Activated T-helper 1 cell treated with anti-CD3 and anti-CD28 coated beads, Interleukin-2, amount 50 U/mL, for 16 hours (primary cell): ENCODE data around the gene EMC7.
A peak's percentile ranks its signal among the peaks of the same experiment; 100 is the strongest.
"Not testable (repeated sequence)": the region's sequence is repeated elsewhere in the genome, so short reads cannot be mapped to it uniquely, and the experiment has no call there.

Experiments used
- DNase-seq, 2 donors: peaks; one replicate each; pipeline ENCODE4 v3.0.0-alpha.2; 2020; ENCODE audit warnings: low read depth in 1 of 2, low spot score in 1 of 2

The EMC7 gene

DNA sequence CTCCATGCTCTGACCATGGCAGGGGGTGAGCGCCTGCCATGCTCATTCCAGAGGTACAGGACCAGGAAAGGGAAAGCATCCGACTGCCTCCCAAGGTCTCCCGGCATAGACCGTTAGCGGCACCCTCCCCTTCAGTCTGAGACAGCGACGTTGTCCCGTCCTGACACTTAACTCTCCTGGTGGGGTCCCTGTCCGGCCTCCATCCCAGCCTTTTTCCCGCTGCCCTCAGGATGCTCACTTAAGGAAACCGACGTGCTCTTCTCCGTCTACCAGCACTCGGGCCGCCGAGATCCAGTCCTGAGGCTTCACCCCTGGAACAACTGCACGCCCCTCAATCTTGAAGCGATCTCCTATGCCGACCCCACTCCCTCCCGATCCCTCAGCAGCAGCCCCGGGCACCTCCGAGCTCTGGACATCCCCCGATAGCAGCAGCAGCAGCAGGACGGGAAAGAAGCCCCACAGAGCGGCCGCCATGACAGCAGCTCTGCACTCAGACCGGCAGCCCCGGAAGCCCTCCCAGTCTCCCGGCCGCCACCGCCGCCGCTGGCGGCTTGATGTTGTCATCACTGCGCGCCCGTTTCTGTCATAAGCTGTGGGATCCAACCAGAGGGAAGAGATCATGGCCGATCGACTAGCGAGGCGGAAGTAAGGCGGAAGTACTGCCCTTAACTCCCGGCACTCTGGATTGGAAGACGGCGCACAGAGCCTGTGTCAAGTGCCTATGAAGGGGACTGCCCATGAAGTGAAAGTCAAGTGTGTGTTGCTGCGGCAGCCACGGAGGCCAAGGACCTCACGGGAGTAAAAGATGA lies at the start of gene EMC7, which contains the start of gene PGBD4:
Gene EMC7 (minus strand): TSS at position 497 of the 809 bp plus-strand sequence. CDS start 23 bp downstream, at position 474.
Gene PGBD4 (plus strand): TSS at position 718 of the 809 bp plus-strand sequence. CDS start 449 bp downstream, outside the sequence.
- DNase-seq: peak; percentile 99

GRCh38 chr15:34147371-34148140 lies 45.9 kb upstream of the EMC7 start:
- DNase-seq: no peak

DNA sequence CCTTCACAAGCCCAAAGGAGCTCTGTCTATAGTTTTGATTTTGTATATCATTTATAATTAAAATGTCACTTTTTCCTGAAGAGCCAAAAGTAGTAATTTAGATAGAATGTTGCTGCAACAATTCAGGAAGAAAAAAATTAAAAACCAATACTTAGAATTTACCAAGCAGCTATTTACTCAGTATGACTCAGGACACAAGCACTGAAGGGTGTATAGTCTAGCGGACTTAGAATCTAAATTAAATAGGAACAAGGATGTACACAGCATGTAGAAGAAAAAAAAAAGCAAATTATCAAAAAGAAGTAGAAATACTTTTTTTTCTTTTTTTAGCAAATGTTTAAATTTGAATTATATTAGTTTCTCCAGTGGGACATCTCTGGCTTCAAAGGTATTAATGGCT lies 31.8 kb upstream of the EMC7 start:
- DNase-seq: no peak

DNA sequence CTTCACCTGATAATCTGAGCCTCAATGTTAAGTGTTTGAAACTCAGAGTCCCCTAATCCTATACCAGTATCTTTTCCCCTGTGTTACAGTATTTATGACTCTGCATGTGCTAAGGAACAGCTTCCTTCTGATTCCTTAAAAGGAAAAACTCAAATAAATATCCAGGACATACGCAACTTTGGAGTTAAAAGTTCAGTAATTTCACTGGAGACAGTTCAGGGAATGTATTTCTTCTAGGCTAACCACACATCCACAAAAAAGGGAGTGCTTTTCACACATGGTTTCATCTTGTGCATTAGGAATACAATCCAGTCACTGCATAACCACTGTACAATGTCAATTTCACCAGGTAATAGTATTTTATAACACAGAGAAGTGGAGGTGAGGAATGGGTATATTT lies 31.2 kb upstream of the EMC7 start:
- no peak for DNase-seq

DNA sequence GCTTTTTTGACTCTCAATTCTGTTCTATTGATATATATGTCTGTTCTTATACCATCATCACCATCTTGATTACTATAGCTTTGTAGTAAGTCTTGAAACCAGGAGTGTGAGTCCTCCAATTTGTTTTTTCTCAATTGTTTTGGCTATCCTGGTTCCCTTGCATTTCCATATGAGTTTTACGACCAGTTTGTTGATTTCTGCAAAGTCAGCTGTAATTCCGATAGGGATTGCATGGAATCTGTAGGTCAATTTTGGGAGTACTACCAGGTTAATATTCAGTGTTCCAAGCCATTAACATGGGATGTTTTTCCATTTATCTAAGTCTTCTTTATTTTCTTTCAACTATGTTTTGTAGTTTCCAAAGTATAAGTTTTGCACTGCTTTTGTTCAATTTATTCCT lies 27.2 kb upstream of the EMC7 start:
- DNase-seq: no peak

GRCh38 chr15:34126522-34126921 lies 24.9 kb upstream of the EMC7 start:
- DNase-seq: no peak

DNA sequence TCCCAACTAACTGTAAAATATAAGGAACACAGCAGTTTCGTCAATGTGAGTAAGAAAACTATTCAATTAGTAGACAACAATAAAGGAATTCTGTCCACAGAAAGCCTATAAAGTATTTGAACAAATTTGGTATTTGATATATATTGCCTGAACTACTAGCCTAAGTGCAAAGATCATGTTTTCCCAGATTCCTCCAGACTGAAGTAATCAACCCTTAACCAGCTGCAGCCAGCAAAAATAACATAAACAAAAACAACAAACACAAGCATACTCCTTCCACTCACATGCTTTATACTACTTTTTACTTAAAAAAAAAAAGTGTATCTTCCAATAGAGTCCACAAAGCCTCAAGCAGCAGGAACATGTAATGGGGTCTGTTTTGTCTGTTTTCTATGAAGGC lies 24.3 kb upstream of the EMC7 start:
- no peak for DNase-seq

DNA sequence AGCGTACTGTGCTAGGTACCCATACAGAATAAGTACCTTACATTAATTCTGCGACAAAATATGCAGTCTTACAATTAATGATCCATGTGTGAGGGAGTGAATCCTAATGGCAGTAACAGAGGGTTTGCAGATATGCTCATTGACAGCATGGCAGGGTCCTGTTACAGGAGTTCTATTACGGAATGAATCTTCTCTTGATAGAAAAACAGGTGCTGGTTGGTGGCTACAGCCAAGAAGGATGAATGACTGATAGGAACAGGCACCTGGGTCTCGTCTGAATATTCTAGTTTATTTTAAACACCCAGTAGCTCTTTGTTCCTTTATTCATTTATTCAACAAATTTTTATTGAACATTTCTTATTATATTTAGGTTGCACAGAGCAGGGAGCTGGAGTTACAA lies 23.0 kb upstream of the EMC7 start:
- DNase-seq: no peak

GRCh38 chr15:34122771-34123183 lies 21.1 kb upstream of the EMC7 start:
- no peak for DNase-seq

DNA sequence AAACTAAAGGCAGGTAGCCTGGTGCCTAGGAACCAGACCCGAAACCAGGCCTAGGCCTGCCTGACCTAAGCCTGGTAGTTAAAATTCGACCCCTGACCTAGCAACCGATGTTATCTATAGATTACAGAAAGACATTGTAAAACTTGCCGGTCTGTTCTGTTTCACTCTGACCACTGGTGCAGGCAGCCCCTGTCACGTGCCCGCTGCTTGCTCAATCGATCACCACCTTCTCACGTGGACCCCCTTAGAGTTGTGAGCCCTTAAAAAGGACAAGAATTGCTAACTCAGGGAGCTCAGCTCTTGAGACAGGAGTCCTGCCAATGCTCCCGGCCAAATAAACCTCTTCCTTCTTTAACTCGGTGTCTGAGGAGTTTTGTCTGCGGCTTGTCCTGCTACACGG lies 20.1 kb upstream of the EMC7 start:
- DNase-seq: not testable (repeated sequence)

DNA sequence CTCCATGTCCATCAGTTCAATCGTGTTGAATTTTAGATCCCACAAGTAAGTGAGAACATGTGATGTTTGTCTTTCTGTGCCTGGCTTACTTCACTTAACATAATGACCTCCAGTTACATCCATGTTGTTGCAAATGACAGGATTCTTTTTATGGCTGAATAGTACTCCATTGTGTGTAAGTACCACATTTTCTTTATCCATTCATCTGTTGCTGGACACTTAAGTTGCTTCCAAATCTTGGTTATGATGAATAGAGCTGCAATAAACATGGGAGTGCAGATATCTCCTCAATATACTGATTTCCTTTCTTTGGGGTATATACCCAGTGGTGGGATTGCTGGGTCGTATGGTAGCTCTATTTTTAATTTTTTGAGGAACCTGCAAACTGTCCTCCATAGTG lies 18.8 kb upstream of the EMC7 start:
- DNase-seq: not testable (repeated sequence)

- no peak for DNase-seq
These were observed 17.6 kb upstream of the EMC7 start for GRCh38 chr15:34119291-34119690.

DNA sequence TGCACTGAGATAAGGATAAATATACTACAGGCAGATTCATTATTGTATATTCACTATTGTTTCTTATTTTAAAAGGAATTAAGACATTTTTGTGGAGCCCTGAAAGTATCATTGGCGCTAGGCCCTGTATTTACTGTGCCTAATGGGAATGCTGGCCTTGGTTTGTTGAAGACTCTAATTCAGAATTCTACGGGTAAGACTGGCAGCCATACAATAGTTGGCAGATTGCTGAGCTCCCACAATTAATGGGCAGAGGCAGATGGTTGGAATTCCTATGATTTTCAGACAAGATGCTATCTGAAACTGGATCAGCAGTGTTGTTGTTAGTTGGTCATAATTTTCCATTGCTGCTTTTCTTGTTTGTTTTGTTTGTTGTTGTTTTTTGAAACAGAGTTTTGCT lies 15.0 kb upstream of the EMC7 start:
- no peak for DNase-seq

DNA sequence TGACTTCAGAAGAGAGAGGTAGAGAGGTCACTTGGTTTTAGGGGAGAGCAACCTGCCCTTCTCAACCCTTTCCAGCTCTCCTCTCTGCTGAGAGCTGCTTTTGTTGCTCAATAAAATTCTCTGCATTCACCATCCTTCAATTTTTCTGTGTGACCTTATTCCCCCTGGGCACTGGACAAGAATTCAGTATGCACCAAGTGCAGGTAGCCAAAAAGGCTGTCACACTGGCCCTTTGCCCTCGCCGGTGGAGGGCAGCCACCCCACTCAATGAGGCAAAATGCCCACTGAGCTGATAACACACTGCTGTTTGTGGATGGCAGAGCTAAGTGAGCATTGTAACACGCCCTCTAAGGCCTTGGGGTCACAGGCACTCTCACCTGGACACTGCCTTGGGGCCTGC lies 13.1 kb upstream of the EMC7 start:
- DNase-seq: no peak

- DNase-seq: no peak
These were observed 12.6 kb upstream of the EMC7 start for GRCh38 chr15:34114215-34114614.

GRCh38 chr15:34111488-34111887 lies 9.8 kb upstream of the EMC7 start:
- no peak for DNase-seq

DNA sequence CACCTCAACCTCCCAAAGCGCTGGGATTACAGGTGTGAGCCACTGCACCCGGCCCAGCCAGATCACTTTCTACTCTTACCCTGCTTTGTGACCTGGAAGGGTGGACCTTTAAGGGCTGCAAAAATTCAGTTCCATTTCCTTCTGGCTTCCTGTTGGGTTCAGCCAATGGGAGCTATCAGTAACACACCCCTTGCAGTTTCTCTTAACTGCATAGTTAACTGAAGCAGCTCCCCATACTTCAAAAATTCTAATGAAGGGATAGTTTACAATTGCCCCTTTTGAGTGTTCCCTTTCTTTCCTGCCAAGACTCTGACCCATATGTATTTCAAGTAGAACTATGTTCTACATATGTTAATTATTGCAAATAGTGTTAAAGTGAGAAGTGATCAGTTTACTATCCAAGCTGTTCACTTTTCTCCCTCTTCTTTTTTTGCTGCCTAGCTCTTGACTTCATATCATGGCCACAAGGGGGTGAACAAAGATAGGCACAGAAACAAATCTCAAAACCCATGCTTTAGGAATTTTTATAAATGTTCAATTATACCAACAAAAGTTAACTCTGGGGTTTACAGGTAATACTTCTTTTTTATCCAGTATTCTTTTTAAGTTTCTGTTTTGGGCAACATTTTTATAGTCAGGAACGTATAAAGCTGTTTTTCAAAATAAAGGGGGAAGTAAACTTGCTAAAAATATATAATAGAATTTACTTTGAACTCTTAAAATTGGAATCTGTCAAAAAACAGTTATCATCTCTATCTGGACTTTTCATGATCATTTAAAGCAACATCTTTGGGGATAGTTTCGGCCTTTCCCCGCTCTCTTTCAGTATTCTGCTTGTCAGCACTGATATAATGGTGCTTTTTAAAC lies 8.4 kb upstream of the EMC7 start:
- DNase-seq: no peak

DNA sequence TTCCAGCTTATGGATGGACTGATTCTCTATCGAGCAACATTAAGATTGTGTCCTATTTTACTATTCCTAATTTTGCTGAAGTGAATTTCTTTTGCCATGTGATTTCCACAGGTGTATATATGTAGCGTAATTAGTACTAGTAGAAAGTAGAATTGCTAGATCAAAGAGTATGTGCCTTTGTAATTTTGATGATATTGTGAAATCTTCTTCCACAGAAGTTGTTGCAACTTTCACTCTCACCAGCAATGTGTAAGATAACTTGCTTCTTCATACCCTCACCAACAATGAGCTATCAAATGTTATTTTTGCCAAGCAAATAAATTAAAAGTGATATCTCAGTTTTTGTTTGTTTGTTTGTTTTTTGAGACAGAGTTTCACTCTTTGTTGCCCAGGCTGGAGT lies 5.7 kb upstream of the EMC7 start:
- no peak for DNase-seq

GRCh38 chr15:34106423-34106822 lies 4.8 kb upstream of the EMC7 start:
- DNase-seq: no peak

DNA sequence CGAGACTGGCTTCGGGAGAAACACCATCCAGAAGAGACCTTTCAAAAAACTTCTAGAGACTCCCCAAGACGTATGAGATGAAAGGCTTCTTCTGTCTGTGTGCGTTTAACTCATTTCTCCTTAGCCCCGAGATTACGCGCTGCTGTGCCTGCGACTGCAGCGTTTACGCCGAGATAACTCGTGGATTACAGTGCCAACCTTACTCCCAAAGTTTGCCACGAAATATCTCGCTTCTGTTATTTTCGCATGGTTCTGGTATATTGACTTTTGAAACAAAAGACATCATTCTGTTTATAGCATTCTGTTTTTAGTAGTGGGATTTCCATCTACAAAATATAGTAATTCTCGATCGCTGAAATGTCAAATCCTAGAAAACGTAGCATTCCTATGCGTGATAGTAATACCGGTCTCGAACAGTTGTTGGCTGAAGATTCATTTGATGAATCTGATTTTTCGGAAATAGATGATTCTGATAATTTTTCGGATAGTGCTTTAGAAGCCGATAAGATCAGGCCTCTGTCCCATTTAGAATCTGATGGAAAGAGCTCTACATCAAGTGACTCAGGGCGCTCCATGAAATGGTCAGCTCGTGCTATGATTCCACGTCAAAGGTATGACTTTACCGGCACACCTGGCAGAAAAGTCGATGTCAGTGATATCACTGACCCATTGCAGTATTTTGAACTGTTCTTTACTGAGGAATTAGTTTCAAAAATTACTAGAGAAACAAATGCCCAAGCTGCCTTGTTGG lies 688 bp upstream of the EMC7 start:
- no peak for DNase-seq

GRCh38 chr15:34099914-34100313 lies 1.7 kb downstream of the EMC7 start:
- no peak for DNase-seq
